Measurements from ENCODE around the gene ITM2C. TPM values are rescaled to one million over a fixed set of nuclear protein-coding genes. Genes with fewer than 3 reads are reported as not detected.

The ITM2C gene
- total and polyA plus RNA-seq, 2 of the 13 experiments (the other 11 are each of a cell fraction or from before 2014, with no cell fraction given): 70.5 to 270 TPM

- TF ChIP-seq NFATC3 (CRISPR knock-in tag; IDR thresholded peaks at IDR 0.05): no peak
- TF ChIP-seq BHLHE40 (IDR thresholded peaks at IDR 0.05; ENCODE audit: low read length): no peak; the same call in 1 of the 2 replicates
- TF ChIP-seq CSRNP1 (CRISPR knock-in tag; IDR thresholded peaks at IDR 0.05): no peak; the same call in 1 of the 2 replicates
- no peak for TF ChIP-seq TRAFD1 (CRISPR knock-in tag; IDR thresholded peaks at IDR 0.05; ENCODE audit: borderline replicate concordance)
- no peak for TF ChIP-seq BCL6 (CRISPR knock-in tag; IDR thresholded peaks at IDR 0.05)
- TF ChIP-seq KLF12 (CRISPR knock-in tag; IDR thresholded peaks at IDR 0.05; ENCODE audit: borderline replicate concordance): 0 out of 2 replicates have a peak, but pooled peaks have one; percentile 23
- 0 out of 2 replicates have a peak, but pooled peaks have one; percentile 10 for TF ChIP-seq ZNF292 (CRISPR knock-in tag; IDR thresholded peaks at IDR 0.05; ENCODE audit: borderline replicate concordance, low read depth)
- TF ChIP-seq ZKSCAN5 (CRISPR knock-in tag; IDR thresholded peaks at IDR 0.05): no peak
- TF ChIP-seq ZNF766 (CRISPR knock-in tag; IDR thresholded peaks at IDR 0.05; ENCODE audit: borderline replicate concordance): peak; percentile 66; the same call in 1 of the 2 replicates
- no peak for TF ChIP-seq ATRX (CRISPR knock-in tag; IDR thresholded peaks at IDR 0.05; ENCODE audit: borderline replicate concordance)
- no peak for TF ChIP-seq TCF7L2 (IDR thresholded peaks at IDR 0.05; ENCODE audit: low read depth, low read length)
- 0 out of 2 replicates have a peak, but pooled peaks have one; percentile 21 for TF ChIP-seq ZNF780A (CRISPR knock-in tag; IDR thresholded peaks at IDR 0.05)
- TF ChIP-seq ZBTB39 (CRISPR knock-in tag; IDR thresholded peaks at IDR 0.05): no peak
- peak; percentile 87; the same call in 1 of the 2 replicates for TF ChIP-seq MTF2 (CRISPR knock-in tag; IDR thresholded peaks at IDR 0.05; ENCODE audit: borderline replicate concordance)
- TF ChIP-seq KLF6 (CRISPR knock-in tag; IDR thresholded peaks at IDR 0.05): 0 out of 2 replicates have a peak, but pooled peaks have one; percentile 43
- no peak for TF ChIP-seq CERS6 (CRISPR knock-in tag; IDR thresholded peaks at IDR 0.05)
- peak; percentile 61; the same call in 1 of the 2 replicates for TF ChIP-seq ZNF724P (CRISPR knock-in tag; IDR thresholded peaks at IDR 0.05; ENCODE audit: borderline replicate concordance)
- TF ChIP-seq ZNF556 (CRISPR knock-in tag; IDR thresholded peaks at IDR 0.05; ENCODE audit: borderline replicate concordance): no peak; the same call in 1 of the 2 replicates
- TF ChIP-seq FOSL1 (CRISPR knock-in tag; IDR thresholded peaks at IDR 0.05; ENCODE audit: borderline replicate concordance): no peak
- TF ChIP-seq KDM1A (CRISPR knock-in tag; IDR thresholded peaks at IDR 0.05): no peak
These were observed at the start of gene ITM2C (continued) for GRCh38 chr2:230864605-230865306.
